Activated CD4-positive, alpha-beta memory T cell treated with anti-CD3 and anti-CD28 coated beads for 36 hours (primary cell): Measurements from ENCODE around the gene EXOC4. TPM values are rescaled to one million over a fixed set of nuclear protein-coding genes. Genes with fewer than 3 reads are reported as not detected.

Experiments
- CTCF ChIA-PET: fragments of 350-600 bp; sonication (Branson Sonifier 250); formaldehyde crosslinking; loops from one replicate; lab custom pipeline; 2021; ENCODE audit warnings: antibody characterized with exemption, inconsistent platforms; lab: Charles Lee
- POLR2A ChIA-PET: fragments of 350-600 bp; sonication (Branson Sonifier 250); formaldehyde crosslinking; loops from one replicate; lab custom pipeline; 2021; ENCODE audit warnings: antibody characterized with exemption; lab: Charles Lee
- DNase-seq: peaks from one replicate; pipeline ENCODE4 v3.0.0-alpha.2; 2020
- H3K27ac Mint-ChIP-seq: one replicate; pipeline ENCODE4 v1.8.0; 2021; ENCODE audit warnings: mixed read lengths
- H3K27me3 Mint-ChIP-seq: one replicate; pipeline ENCODE4 v1.8.0; 2021; ENCODE audit warnings: mixed read lengths
- H3K36me3 Mint-ChIP-seq: one replicate; pipeline ENCODE4 v1.8.0; 2021; ENCODE audit warnings: mixed read lengths
- H3K4me1 Mint-ChIP-seq: one replicate; pipeline ENCODE4 v1.8.0; 2021; ENCODE audit warnings: low read depth, mixed read lengths
- H3K4me3 Mint-ChIP-seq: one replicate; pipeline ENCODE4 v1.8.0; 2021; ENCODE audit warnings: mild to moderate bottlenecking, mixed read lengths
- H3K9me3 Mint-ChIP-seq: one replicate; pipeline ENCODE4 v1.8.0; 2021; ENCODE audit warnings: mixed read lengths
- intact Hi-C: fragments of 100-400 bp; cut with micrococcal nuclease; formaldehyde crosslinking; loops from one replicate; pipeline ENCODE4 v1.15.1; 2023
- total RNA-seq, 2 experiments: library from RNA; stranded (reverse); gene quantifications; one replicate each; pipeline ENCODE4 v1.2.3, GENCODE V29; 2021

Gene EXOC4
- total RNA-seq, 2 experiments from 2014 or later = 55.8 to 60.8 TPM

DNA sequence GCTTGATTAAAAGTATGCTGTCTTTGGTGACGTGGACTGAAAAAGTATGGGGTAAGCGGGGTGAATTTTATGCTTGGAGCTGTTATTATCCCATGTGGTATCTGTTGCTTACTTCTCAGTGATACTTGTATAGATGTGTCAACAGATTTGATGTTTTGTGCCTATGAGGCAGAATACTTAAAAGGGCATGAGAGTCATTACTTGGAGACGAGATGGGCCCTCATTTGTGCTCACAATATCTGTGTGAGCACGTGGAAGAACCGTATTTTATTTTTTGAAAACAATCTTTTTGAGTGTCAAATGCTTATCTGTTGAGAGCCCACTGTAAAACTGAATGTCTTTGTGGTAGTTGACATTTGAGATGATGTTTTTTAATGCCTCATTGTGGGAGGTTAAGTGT lies 281.9 kb downstream of the EXOC4 start:
- intact Hi-C loops = no loop called here
- ChIA-PET CTCF (no interaction called here), POLR2A (no interaction called here)
- Mint-ChIP-seq H3K27ac (no peak overlapping the region), H3K4me1 (no peaks in the 10 kb centered on the region), H3K4me3 (no peak overlapping the region), H3K9me3 (no peaks in the 10 kb centered on the region), H3K36me3 (peaks cover 18% of the 10 kb centered on the region), H3K27me3 (no peaks in the 10 kb centered on the region)
- no peak for DNase-seq

DNA sequence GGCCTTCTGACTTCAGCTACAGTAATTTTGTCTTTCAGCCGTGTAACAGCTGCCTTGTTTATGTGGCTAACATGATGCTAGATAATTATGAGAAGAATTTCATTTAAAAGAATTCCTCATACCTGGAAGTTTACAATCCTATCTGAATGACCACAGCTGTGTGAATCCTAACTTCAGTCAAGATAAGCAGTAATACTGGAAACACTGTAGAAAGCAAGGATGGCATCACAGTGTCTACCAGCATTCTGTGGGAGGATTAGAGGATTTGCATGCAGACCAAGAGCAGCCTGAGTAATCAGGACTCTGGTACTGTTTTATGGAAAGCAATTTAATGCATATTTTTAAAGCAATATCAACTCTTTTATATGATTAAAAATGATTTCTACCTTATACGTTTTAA lies 282.4 kb downstream of the EXOC4 start:
- Mint-ChIP-seq H3K4me1 (no peaks in the 10 kb centered on the region), H3K4me3 (no peak overlapping the region), H3K36me3 (peaks cover 16% of the 10 kb centered on the region), H3K9me3 (no peaks in the 10 kb centered on the region), H3K27me3 (no peaks in the 10 kb centered on the region), H3K27ac (no peak overlapping the region)
- DNase-seq = no peak
- intact Hi-C loops = no loop called here
- ChIA-PET POLR2A (no interaction called here), CTCF (no interaction called here)

DNA sequence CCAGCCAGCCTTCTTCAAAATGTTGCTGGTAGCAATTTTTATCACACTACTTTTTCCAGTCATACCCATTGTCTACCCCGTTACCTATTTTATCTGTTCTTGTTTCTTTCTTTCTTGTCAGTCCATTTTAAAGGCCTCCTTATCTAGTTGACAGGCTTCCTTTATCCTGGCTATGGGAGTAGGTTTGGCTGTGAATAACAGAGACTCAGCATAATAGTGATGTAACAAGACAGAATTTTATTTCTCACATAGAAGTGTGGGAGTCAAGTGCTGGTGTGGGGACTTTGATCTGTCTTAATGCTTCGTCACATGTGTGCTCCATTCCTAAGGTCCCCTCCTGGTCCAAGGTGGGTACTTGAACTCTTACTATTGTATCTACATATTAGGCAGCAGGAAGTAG lies 283.6 kb downstream of the EXOC4 start:
- Mint-ChIP-seq H3K27ac (no peak overlapping the region), H3K4me3 (no peak overlapping the region), H3K4me1 (no peaks in the 10 kb centered on the region), H3K9me3 (no peaks in the 10 kb centered on the region), H3K27me3 (no peaks in the 10 kb centered on the region), H3K36me3 (peaks cover 16% of the 10 kb centered on the region)
- ChIA-PET POLR2A (no interaction called here), CTCF (no interaction called here)
- intact Hi-C loops = no loop called here
- DNase-seq = no peak

DNA sequence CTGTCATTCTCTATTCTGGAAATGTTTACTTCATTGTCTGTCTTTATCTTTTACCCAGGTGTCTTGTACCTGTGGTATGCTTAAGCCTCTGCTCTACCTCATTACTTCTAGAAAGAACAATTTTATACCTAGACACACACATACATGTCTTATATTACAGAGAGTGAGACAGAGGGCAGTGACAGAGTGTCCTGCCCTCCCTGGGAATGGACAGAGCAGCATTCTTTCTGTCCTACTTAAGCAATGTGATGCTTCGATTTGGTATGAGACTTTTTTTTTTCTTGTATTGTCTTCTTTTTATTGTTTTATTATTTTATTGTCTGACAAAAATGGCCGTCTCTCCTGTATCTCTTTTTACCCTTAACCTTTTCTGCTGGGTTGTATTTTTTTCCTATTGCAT lies 286.1 kb downstream of the EXOC4 start:
- no peaks in the 10 kb centered on the region for H3K4me1 Mint-ChIP-seq
- intact Hi-C loops = no loop called here
- H3K27ac Mint-ChIP-seq = no peak overlapping the region
- no peaks in the 10 kb centered on the region for H3K27me3 Mint-ChIP-seq
- DNase-seq = no peak
- H3K36me3 Mint-ChIP-seq = peaks cover 16% of the 10 kb centered on the region
- no peaks in the 10 kb centered on the region for H3K9me3 Mint-ChIP-seq
- H3K4me3 Mint-ChIP-seq = no peak overlapping the region
- CTCF ChIA-PET = no interaction called here
- POLR2A ChIA-PET = no interaction called here

DNA sequence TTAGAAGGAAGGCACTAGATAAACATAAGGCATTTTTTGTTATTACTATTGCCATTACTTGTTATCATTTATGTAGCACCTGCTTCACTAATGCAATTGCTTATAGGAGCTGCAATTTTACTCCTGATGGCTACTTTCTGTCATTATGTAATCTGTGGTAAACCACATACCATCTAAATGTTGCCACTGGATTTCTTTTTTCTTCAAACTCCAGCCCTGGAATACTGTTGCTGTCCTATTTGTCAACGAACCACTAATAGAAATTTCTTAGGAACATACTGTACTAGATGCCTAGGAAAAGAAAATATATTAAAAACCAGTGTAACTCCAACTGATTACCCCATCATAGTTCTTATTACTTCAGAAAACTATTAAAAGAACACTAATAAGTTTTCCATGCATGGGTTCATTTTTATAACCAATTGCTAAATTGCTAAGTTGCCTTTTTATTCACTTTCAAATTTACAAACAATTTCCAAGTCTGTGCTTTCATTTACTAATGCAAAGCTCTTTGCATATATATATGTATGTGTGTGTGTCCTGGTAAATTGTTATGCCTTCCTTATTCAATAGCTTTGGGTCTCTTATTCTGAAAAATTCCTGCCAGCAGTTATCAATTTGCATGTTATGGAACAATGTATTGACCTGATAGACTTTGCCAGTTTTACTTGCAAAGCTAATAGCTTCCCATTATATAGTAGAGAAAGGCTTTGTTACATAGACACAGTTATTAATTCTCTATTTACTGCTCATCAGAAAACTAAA lies 287.4 kb downstream of the EXOC4 start:
- no peak overlapping the region for H3K4me3 Mint-ChIP-seq
- ChIA-PET CTCF (interaction anchor here (0.6 kb wide), 1 partner anchor 13 kb away, joined by 3 read pairs; no protein-coding TSS in a partner anchor), POLR2A (interaction anchor here (0.6 kb wide), 1 partner anchor 209 kb away, joined by 4 read pairs; no protein-coding TSS in a partner anchor)
- intact Hi-C loops = no loop called here
- no peak for DNase-seq
- H3K9me3 Mint-ChIP-seq = no peaks in the 10 kb centered on the region
- H3K36me3 Mint-ChIP-seq = peaks cover 13% of the 10 kb centered on the region
- no peaks in the 10 kb centered on the region for H3K27me3 Mint-ChIP-seq
- H3K27ac Mint-ChIP-seq = no peak overlapping the region
- no peaks in the 10 kb centered on the region for H3K4me1 Mint-ChIP-seq

DNA sequence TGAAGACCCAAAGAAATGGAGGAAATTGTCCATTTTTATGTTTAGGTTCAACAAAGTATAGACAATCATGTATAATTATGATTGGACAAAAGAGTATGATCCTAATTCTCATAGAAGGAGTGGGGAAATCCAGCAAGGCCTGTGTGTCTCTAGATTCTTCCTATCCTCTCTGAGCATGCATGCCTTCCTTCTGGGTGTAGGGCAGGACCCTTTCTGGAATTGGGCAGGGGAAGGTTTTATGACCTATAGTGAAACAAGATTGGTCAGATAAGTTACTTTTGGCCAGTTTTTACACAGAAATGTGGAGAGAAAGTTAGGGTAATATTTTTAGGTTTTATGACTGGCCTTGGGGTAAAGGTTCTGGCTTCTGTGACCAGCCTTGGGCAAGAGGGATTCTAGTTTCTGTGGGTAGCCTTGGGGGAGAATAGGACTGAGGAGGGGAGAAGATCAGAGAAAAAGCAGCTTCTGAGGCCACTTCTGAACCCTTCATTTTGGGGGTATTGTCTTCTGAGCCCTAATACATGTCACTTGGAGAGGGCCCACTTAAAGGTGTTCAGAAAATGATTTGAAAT lies 289.4 kb downstream of the EXOC4 start:
- DNase-seq = no peak
- no peak overlapping the region for H3K4me3 Mint-ChIP-seq
- POLR2A ChIA-PET = no interaction called here
- CTCF ChIA-PET = no interaction called here
- peaks cover 6% of the 10 kb centered on the region for H3K36me3 Mint-ChIP-seq
- H3K27me3 Mint-ChIP-seq = no peaks in the 10 kb centered on the region
- H3K4me1 Mint-ChIP-seq = no peaks in the 10 kb centered on the region
- intact Hi-C loops = no loop called here
- H3K27ac Mint-ChIP-seq = no peak overlapping the region
- H3K9me3 Mint-ChIP-seq = no peaks in the 10 kb centered on the region

DNA sequence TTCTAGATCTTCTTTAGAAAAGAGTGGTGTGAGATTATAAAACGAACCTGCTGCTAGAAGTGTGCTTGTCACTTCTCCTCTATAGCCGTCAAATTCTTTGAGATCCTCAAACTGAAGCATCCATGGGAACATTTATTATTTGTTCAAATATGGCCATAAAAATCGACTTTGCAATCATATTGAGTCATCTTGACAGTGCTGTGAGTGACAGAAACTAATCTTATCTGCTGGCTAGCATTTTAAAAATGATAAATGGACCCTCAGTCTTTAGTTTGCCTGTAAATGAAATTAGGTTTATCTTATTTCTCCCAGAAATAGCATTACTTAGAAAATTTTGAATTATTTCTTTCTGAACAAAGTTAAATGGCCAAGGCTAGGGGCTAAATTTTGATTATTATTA lies 290.8 kb downstream of the EXOC4 start:
- no peak for DNase-seq
- POLR2A ChIA-PET = no interaction called here
- Mint-ChIP-seq H3K27ac (no peak overlapping the region), H3K27me3 (no peaks in the 10 kb centered on the region), H3K9me3 (no peaks in the 10 kb centered on the region), H3K4me3 (no peak overlapping the region), H3K36me3 (peaks cover 2% of the 10 kb centered on the region), H3K4me1 (no peaks in the 10 kb centered on the region)
- CTCF ChIA-PET = no interaction called here
- intact Hi-C loops = no loop called here

DNA sequence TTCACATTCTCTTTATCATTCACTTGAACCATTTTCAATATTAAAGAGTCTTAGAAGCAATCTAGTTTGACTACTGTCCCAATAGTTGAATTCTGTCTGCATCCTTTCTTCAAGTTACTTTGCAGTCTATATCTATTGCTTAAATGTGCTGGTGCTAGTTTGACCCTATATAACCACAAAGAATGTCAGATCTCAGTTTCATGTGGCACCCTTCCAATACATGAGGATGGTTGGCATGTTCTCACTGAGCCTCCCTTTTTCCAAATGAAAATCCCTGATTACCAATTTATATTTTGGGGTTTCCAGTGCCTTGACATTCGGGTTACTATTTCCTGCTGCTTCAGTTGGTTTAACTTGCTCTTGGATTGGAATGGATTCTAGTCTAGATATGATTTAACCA lies 292.7 kb downstream of the EXOC4 start:
- no peaks in the 10 kb centered on the region for H3K27me3 Mint-ChIP-seq
- DNase-seq = no peak
- CTCF ChIA-PET = interaction anchor here (0.6 kb wide), 1 partner anchor 100 kb away, joined by 3 read pairs; no protein-coding TSS in a partner anchor
- intact Hi-C loops = no loop called here
- POLR2A ChIA-PET = no interaction called here
- H3K36me3 Mint-ChIP-seq = no peaks in the 10 kb centered on the region
- no peaks in the 10 kb centered on the region for H3K9me3 Mint-ChIP-seq
- no peaks in the 10 kb centered on the region for H3K4me1 Mint-ChIP-seq
- H3K27ac Mint-ChIP-seq = no peak overlapping the region
- H3K4me3 Mint-ChIP-seq = no peak overlapping the region

DNA sequence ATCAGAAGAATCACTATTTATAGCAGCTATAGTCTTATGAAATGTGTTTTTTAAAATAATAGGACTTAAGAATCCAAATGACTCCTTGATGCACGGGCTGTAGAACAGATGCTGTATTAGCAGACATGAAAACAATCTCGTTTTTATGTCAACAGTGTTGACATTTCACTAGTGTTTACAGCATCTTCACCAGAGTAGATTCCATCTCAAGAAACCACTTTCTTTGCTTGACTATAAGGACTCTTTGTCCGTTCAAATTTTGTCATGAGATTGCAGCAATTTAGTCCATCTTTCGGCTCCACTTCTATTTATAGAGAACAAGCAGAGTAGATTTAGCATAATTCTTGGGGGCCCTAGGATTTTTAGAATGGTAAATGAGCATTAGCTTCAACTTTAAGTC lies 295.1 kb downstream of the EXOC4 start:
- Mint-ChIP-seq H3K36me3 (no peaks in the 10 kb centered on the region), H3K9me3 (no peaks in the 10 kb centered on the region), H3K4me3 (no peak overlapping the region), H3K4me1 (no peaks in the 10 kb centered on the region), H3K27me3 (no peaks in the 10 kb centered on the region), H3K27ac (no peak overlapping the region)
- no peak for DNase-seq
- POLR2A ChIA-PET = no interaction called here
- intact Hi-C loops = no loop called here
- CTCF ChIA-PET = no interaction called here

DNA sequence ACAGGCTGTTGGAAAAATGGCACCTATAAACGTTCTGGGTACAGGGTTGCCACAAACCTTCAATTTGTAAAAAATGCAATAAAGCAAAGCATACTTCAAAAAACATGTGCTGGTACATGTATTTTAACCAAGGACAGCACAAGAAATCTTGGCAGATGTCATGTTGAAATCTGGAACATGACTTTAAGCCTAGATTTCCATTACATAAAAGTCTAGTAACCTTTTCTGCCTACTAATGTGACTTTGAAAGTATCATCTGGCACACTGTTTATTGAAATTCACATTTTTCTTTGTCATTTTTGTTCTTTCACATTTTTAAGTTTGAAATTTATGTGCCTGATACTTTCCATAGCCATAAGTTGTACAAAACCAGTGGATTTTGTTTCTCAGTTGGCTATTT lies 296.8 kb downstream of the EXOC4 start:
- Mint-ChIP-seq H3K27ac (no peak overlapping the region), H3K36me3 (no peaks in the 10 kb centered on the region), H3K9me3 (no peaks in the 10 kb centered on the region), H3K4me3 (no peak overlapping the region), H3K4me1 (no peaks in the 10 kb centered on the region), H3K27me3 (no peaks in the 10 kb centered on the region)
- POLR2A ChIA-PET = no interaction called here
- intact Hi-C loops = no loop called here
- CTCF ChIA-PET = no interaction called here
- no peak for DNase-seq

DNA sequence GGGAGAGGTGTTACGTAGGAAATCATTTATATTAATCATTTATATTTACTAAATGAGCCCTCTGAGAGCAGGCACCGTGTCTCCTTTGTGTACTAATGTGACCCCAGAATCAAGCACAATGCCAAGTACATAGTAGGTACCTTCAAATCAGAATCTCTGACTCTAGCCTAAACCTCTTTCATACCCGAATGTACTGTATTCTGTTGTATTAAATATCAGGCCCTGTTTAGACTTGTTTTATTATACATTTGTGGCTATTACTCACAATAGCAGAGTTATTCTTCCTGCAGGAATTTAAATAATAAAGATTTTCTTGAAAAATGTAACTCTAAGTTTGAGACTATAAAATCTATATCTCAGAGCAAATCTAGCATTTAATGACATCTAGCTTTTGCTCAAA lies 297.3 kb downstream of the EXOC4 start:
- Mint-ChIP-seq H3K36me3 (no peaks in the 10 kb centered on the region), H3K9me3 (no peaks in the 10 kb centered on the region), H3K27me3 (no peaks in the 10 kb centered on the region), H3K27ac (no peak overlapping the region), H3K4me1 (no peaks in the 10 kb centered on the region), H3K4me3 (no peak overlapping the region)
- no peak for DNase-seq
- POLR2A ChIA-PET = no interaction called here
- CTCF ChIA-PET = no interaction called here
- intact Hi-C loops = no loop called here

DNA sequence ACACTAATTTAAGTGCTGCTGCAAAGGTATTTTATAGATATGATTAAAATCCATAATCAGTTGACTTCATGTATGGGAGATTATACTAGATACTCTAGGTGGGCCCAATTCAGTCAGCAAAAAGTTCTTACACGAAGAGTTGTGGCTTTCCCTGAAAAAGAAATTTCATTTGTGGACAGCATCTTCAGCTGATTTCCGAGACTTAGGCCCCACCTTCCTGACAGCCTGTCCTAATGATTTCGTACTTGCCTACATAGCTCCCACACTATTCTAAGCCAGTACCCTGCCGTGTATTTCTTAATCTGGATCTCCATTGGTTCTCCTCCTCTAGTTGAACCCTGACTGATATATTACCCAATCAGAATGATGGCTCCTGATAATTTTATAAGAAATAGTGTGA lies 297.9 kb downstream of the EXOC4 start:
- H3K27ac Mint-ChIP-seq = no peak overlapping the region

DNA sequence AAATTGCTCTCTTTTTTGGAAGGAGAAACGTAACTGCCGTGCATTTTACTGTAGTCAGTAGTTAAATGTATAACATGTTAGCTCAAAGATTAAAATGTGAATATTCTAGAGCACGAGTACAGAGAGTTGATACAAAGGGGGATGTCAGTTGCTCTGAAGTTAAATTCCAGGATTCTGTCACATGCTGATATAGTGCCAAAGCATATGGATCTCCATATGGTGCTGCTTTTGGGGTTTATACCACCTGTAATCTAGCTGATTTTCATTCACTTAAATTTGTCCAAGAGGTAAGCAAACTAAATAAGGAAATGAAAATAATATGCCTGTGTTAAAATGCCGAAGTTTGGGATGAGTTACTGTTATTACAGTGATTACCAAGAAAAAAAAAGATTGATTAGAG lies 298.6 kb downstream of the EXOC4 start:
- Mint-ChIP-seq H3K27ac (no peak overlapping the region), H3K4me1 (no peaks in the 10 kb centered on the region), H3K27me3 (no peaks in the 10 kb centered on the region), H3K9me3 (no peaks in the 10 kb centered on the region), H3K36me3 (no peaks in the 10 kb centered on the region), H3K4me3 (no peak overlapping the region)
- POLR2A ChIA-PET = no interaction called here
- CTCF ChIA-PET = no interaction called here
- intact Hi-C loops = no loop called here
- no peak for DNase-seq

More for the DNA sequence above, 297.9 kb downstream of the EXOC4 start:
- no peaks in the 10 kb centered on the region for H3K4me1 Mint-ChIP-seq
- no peaks in the 10 kb centered on the region for H3K9me3 Mint-ChIP-seq
- ChIA-PET POLR2A (no interaction called here), CTCF (no interaction called here)
- no peak overlapping the region for H3K4me3 Mint-ChIP-seq
- DNase-seq = no peak
- intact Hi-C loops = no loop called here
- no peaks in the 10 kb centered on the region for H3K36me3 Mint-ChIP-seq
- no peaks in the 10 kb centered on the region for H3K27me3 Mint-ChIP-seq
